ENCODE measurements around the gene SMG1. TPM values are rescaled to one million over a fixed set of nuclear protein-coding genes. Genes with fewer than 3 reads are reported as not detected.

Gene SMG1
- total RNA-seq, 1 experiment from 2014 or later, result 105 TPM

DNA sequence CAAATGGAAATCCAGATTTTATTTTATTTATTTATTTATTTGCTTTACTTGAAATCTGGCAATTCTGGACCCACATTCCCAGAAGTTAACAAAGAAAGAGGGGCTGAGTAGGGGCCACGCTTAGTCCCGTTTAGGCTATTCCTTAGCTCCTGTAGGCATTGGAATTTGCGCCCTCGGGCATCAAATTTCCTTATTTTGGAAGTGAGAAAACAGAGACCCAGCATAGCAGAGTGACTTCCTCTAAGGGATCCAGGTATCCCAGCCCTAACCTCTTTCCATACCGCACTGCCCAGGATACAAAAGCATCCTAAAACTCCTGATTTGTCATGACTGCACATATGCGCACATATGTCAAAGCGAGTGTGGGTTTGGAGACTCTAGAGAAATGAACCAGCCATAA, 19.0 kb upstream of the SMG1 start:
- H3K27me3 ChIP-seq (replicated peaks; ENCODE audit: insufficient read depth, low read depth, low read length, poor library complexity), result no peaks in the 10 kb centered on the region
- no peak for TF ChIP-seq EZH2 (IDR thresholded peaks at IDR 0.05; ENCODE audit: borderline replicate concordance, low read depth, low read length, poor library complexity, severe bottlenecking)
- TF ChIP-seq, protein P1, sequence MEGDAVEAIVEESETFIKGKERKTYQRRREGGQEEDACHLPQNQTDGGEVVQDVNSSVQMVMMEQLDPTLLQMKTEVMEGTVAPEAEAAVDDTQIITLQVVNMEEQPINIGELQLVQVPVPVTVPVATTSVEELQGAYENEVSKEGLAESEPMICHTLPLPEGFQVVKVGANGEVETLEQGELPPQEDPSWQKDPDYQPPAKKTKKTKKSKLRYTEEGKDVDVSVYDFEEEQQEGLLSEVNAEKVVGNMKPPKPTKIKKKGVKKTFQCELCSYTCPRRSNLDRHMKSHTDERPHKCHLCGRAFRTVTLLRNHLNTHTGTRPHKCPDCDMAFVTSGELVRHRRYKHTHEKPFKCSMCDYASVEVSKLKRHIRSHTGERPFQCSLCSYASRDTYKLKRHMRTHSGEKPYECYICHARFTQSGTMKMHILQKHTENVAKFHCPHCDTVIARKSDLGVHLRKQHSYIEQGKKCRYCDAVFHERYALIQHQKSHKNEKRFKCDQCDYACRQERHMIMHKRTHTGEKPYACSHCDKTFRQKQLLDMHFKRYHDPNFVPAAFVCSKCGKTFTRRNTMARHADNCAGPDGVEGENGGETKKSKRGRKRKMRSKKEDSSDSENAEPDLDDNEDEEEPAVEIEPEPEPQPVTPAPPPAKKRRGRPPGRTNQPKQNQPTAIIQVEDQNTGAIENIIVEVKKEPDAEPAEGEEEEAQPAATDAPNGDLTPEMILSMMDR (conservative IDR thresholded peaks at IDR 0.05; ENCODE audit: low read depth, low read length), result no peak
- ChIA-PET POLR2A (ENCODE audit: low non-redundant PET) (no interaction called here), CTCF (no interaction called here)
- H3K4me3 ChIP-seq (ENCODE audit: low read depth, low read length, poor library complexity, severe bottlenecking), result no peak overlapping the region
- no peaks in the 10 kb centered on the region for H3K4me1 ChIP-seq (ENCODE audit: insufficient read depth, low read length, poor library complexity, severe bottlenecking)
- intact Hi-C loops (cut with micrococcal nuclease; ENCODE audit: unreplicated experiment), result no loop called here
- H3K36me3 ChIP-seq (ENCODE audit: insufficient read depth, low read length, poor library complexity, severe bottlenecking), result no peaks in the 10 kb centered on the region
- no peak for DNase-seq (ENCODE audit: low spot score)
- H3K9me3 ChIP-seq (ENCODE audit: low read depth, low read length, poor library complexity, severe bottlenecking), result no peaks in the 10 kb centered on the region
- H3K27ac ChIP-seq (ENCODE audit: low read depth, low read length, poor library complexity, severe bottlenecking), result no peak overlapping the region
- no TSS peak for BruUV-seq (replicated peaks)

DNA sequence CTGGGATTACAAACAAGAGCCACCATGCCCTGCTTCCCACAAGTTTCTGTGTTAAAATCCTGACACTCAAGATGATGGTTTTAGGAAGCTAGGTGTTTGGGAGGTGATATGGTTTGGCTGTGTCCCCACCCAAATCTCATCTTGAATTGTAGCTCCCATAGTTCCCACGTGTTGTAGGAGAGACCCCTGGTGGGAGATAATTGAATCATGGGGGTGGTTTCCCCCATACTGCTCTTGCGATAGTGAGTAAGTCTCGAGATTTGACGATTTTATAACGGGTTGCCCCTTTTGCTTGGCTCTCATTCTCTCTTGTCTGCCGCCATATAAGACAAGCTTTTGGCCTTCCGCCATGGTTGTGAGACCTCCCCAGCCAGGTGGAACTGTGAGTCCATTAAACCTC, 17.2 kb upstream of the SMG1 start:
- Histone ChIP-seq H3K27ac (ENCODE audit: low read depth, low read length, poor library complexity, severe bottlenecking) (no peak overlapping the region), H3K9me3 (ENCODE audit: low read depth, low read length, poor library complexity, severe bottlenecking) (no peaks in the 10 kb centered on the region), H3K4me1 (ENCODE audit: insufficient read depth, low read length, poor library complexity, severe bottlenecking) (no peaks in the 10 kb centered on the region), H3K36me3 (ENCODE audit: insufficient read depth, low read length, poor library complexity, severe bottlenecking) (no peaks in the 10 kb centered on the region), H3K4me3 (ENCODE audit: low read depth, low read length, poor library complexity, severe bottlenecking) (no peak overlapping the region), H3K27me3 (replicated peaks; ENCODE audit: insufficient read depth, low read depth, low read length, poor library complexity) (no peaks in the 10 kb centered on the region)
- intact Hi-C loops (cut with micrococcal nuclease; ENCODE audit: unreplicated experiment), result no loop called here
- TF ChIP-seq, protein P1 (conservative IDR thresholded peaks at IDR 0.05; ENCODE audit: low read depth, low read length), result no peak
- TF ChIP-seq EZH2 (IDR thresholded peaks at IDR 0.05; ENCODE audit: borderline replicate concordance, low read depth, low read length, poor library complexity, severe bottlenecking), result no peak
- ChIA-PET POLR2A (ENCODE audit: low non-redundant PET) (no interaction called here), CTCF (no interaction called here)
- no peak for DNase-seq (ENCODE audit: low spot score)
- no TSS peak for BruUV-seq (replicated peaks)

DNA sequence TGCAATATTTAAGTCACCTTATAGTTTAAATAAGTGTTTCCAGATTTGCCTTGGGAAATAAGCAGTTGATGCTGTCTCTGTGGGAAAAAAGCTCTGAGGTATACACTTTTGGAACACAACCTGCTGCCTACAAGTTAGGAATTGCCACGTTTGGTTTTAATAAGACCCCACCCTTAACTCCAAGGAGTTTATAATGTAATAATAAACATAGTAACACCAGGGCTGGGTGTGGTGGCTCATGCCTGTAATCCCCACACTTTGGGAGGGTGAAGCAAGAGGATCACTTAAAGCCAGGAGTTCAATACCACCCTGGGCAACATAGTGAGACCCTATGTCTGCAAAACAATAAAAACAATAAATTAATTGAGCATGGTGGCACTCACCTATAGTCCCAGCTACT, 15.9 kb upstream of the SMG1 start:
- no TSS peak for BruUV-seq (replicated peaks)
- no peak for DNase-seq (ENCODE audit: low spot score)
- H3K4me3 ChIP-seq (ENCODE audit: low read depth, low read length, poor library complexity, severe bottlenecking), result no peak overlapping the region
- intact Hi-C loops (cut with micrococcal nuclease; ENCODE audit: unreplicated experiment), result no loop called here
- no peaks in the 10 kb centered on the region for H3K4me1 ChIP-seq (ENCODE audit: insufficient read depth, low read length, poor library complexity, severe bottlenecking)
- TF ChIP-seq EZH2 (IDR thresholded peaks at IDR 0.05; ENCODE audit: borderline replicate concordance, low read depth, low read length, poor library complexity, severe bottlenecking), result no peak
- TF ChIP-seq, protein P1 (conservative IDR thresholded peaks at IDR 0.05; ENCODE audit: low read depth, low read length), result no peak
- ChIA-PET POLR2A (ENCODE audit: low non-redundant PET) (no interaction called here), CTCF (no interaction called here)
- no peaks in the 10 kb centered on the region for H3K27me3 ChIP-seq (replicated peaks; ENCODE audit: insufficient read depth, low read depth, low read length, poor library complexity)
- no peaks in the 10 kb centered on the region for H3K36me3 ChIP-seq (ENCODE audit: insufficient read depth, low read length, poor library complexity, severe bottlenecking)
- no peaks in the 10 kb centered on the region for H3K9me3 ChIP-seq (ENCODE audit: low read depth, low read length, poor library complexity, severe bottlenecking)
- no peak overlapping the region for H3K27ac ChIP-seq (ENCODE audit: low read depth, low read length, poor library complexity, severe bottlenecking)
